Rectal smooth muscle tissue (tissue), 1 donor: Measurements from ENCODE around the gene NPAS3.

Source experiments
- H3K27ac ChIP-seq: one replicate; pipeline ENCODE4 v1.7.0; 2013; ENCODE audit warnings: low read depth, low read length, inconsistent platforms
- H3K27me3 ChIP-seq: one replicate; pipeline ENCODE4 v1.7.0; 2013; ENCODE audit warnings: low read length; ENCODE audit not compliant: control insufficient read depth, insufficient read depth
- H3K36me3 ChIP-seq: one replicate; pipeline ENCODE4 v1.7.0; 2013; ENCODE audit warnings: low read length; ENCODE audit not compliant: control insufficient read depth, insufficient read depth
- H3K4me1 ChIP-seq: one replicate; pipeline ENCODE4 v1.7.0; 2013; ENCODE audit warnings: low read length; ENCODE audit not compliant: control insufficient read depth, insufficient read depth
- H3K4me3 ChIP-seq: one replicate; pipeline ENCODE4 v1.7.0; 2013; ENCODE audit warnings: low read length
- H3K9ac ChIP-seq: one replicate; pipeline ENCODE4 v1.7.0; 2013; ENCODE audit warnings: low read length

NPAS3 gene

DNA sequence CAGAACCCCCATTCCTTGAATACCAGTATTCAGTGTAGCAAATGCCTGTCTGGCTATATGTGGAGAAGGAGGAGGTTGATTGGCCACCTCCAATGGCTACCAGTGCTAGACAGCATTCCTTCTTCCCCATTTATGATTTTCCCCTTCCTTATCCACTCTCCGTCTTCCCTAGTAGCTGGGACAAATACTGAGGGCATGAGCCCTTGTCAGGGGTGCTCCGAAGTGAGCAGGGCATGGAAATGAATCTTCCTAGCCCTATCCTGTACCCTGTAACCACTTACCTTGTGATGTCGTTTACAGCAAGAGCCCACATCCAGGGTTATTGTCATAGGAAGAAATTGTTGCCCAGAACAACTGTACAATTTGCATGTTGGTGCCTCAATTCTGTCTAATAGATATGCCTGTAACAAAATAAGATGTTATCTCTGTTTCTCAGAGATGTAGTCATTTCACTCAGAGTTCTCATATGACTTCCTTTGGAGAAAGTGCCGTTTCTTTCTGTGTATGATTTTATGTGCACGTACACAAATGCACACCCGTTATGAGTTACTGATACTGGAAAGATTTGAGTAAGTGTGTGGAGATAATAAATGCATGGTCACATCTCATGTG is 588.5 kb downstream of the NPAS3 start:
- Histone ChIP-seq H3K27me3 (no peaks in the 10 kb centered on the region), H3K36me3 (no peaks in the 10 kb centered on the region), H3K4me1 (no peaks in the 10 kb centered on the region), H3K9ac (no peak overlapping the region), H3K27ac (no peak overlapping the region), H3K4me3 (no peak overlapping the region)

DNA sequence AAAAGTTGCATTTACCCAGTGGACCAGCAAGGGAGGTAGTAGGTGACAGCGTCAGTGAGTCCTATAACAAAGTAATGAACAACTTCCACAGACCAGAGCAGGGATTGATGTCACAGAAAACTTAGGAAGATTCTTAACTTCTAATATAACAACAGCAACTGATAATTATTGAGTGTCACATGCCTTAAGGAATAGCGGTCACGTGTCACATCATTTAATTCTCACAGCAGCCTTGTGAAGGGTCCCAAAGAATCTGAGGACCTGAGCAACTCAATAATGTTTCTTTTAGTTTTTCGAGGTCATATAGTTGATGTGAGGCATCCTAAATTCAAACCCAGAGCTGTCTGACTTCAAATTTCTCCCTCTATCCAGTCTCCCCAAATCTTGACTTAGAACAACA is 590.0 kb downstream of the NPAS3 start:
- Histone ChIP-seq H3K4me3 (no peak overlapping the region), H3K27me3 (no peaks in the 10 kb centered on the region), H3K4me1 (no peaks in the 10 kb centered on the region), H3K27ac (no peak overlapping the region), H3K36me3 (no peaks in the 10 kb centered on the region), H3K9ac (no peak overlapping the region)

DNA sequence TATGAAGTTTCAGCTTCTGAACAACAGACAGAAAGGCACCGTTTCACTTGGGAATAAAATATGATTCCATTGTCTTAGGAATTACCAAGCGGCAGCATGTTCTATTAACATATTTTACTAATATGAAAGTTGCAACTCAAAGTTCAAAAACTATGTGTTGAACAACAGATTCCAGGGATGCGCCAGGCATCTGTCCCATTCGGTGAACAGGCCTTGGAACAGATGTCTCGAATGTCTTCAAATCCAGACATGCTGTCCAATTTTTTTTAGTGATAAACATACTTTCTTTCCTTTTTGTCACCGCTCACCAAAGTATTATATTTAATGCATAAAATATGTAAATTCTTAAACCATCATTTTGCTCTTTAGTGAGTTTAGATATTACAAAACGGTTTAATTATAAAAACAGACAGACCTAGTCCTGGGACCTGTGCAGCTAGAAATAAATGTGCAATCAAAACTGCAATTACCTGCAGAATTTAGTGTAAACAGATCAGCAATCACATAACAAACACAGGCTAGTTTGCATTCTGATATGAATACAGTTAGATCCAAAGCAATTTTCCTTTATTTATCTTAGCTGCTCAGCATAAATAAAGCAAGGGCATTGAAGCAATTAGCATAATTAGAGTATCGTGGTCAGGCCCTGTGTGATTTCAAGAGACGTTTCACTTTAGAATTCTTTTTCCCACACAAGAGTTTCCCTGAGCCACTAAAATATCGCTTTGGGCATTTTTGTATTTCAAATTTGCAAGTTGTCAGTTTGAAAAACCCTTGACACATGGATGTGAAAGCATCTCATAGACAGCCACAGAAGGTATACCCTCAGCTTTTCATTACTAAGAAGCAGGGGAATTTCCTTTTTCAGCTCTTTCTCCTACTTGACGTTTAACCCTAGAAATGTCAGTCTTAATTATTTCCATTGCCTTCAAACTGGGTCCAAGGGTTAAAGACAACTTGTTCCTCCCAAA is 591.4 kb downstream of the NPAS3 start:
- no peaks in the 10 kb centered on the region for H3K27me3 ChIP-seq
- no peaks in the 10 kb centered on the region for H3K36me3 ChIP-seq
- H3K9ac ChIP-seq = no peak overlapping the region
- no peaks in the 10 kb centered on the region for H3K4me1 ChIP-seq
- H3K27ac ChIP-seq = no peak overlapping the region
- no peak overlapping the region for H3K4me3 ChIP-seq

DNA sequence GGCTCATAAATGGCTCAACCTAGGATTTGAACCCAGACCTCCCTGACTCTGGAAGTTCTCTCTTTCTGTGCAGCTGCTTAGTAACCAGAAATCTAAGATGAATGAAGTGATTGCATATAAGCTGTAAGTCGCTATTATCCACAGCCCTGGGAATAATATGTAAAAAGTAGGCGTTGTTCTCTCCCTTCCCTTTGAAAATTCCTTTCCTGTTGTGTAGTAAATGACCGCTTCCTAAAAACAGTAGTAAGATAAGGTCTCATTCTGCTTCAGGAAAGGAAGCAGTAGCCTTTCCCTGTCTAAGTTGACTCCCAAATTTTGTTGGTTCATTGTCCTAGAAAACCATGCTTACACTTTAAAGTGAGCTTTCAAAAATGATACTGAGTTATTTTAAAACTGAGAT is 593.9 kb downstream of the NPAS3 start:
- H3K4me1 ChIP-seq = no peaks in the 10 kb centered on the region
- no peak overlapping the region for H3K9ac ChIP-seq
- no peaks in the 10 kb centered on the region for H3K27me3 ChIP-seq
- no peaks in the 10 kb centered on the region for H3K36me3 ChIP-seq
- H3K4me3 ChIP-seq = no peak overlapping the region
- no peak overlapping the region for H3K27ac ChIP-seq

DNA sequence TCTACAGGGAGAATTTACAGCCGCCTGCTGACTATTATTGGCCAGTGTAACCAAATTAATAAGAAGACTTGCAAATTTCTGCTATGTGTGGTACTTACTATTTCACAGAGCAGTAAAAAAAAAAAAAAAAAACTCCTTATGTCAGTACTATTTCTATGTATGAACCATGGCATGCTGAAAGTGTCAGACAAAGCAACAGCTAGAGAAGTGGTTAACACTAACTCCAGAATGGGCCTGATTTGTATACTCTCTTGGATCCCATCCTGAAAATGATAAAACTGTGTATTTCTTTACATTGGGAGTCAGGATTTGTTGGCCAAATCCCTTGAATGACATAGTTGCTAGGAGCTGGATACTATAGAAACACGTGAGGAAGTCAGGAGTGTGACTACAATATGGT is 595.4 kb downstream of the NPAS3 start:
- Histone ChIP-seq H3K27ac (no peak overlapping the region), H3K36me3 (no peaks in the 10 kb centered on the region)

DNA sequence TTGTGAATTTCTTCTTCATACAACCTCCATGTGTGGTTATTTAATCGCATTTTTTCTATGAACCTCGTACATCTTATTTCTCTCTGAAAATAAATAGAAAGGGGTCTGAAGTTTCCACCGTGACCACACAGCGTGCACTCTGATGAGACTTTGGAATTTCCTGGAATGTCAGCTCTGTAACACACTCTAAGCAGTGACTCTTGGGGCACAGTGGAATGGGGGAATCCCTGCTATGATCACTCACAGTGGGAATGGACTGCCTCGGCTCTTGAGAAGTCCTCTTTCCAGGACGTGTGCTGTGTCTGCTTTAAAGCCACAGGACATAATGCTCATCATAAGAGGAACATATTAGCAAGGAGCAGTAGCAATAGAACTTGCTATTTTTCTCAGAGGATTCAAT is 596.0 kb downstream of the NPAS3 start:
- Histone ChIP-seq H3K27me3 (no peaks in the 10 kb centered on the region), H3K36me3 (no peaks in the 10 kb centered on the region), H3K9ac (no peak overlapping the region), H3K27ac (no peak overlapping the region), H3K4me3 (no peak overlapping the region), H3K4me1 (no peaks in the 10 kb centered on the region)

More for the DNA sequence above, 595.4 kb downstream of the NPAS3 start:
- Histone ChIP-seq H3K9ac (no peak overlapping the region), H3K27me3 (no peaks in the 10 kb centered on the region), H3K4me3 (no peak overlapping the region), H3K4me1 (no peaks in the 10 kb centered on the region)

DNA sequence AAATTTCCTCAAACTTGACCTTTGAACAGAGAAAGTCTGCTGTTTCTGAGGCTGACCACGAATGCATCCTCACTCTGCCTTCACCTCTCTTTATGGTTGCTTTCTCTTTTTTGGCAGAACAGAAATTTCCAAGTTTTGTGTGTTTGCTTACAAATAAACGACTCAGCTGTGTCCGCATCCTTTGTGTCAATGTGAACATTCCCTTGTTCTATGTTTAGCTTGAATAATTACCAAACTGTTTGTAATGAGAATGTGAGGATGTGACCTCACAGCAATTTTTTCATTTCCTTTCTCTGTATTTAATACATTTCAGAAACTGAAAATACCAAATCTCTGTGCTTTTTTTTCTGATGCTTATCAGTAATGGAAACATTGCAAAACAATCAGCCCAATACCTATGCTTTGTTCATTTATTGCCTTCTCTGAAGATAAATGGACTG is 601.3 kb downstream of the NPAS3 start:
- no peaks in the 10 kb centered on the region for H3K4me1 ChIP-seq
- H3K36me3 ChIP-seq = no peaks in the 10 kb centered on the region
- no peaks in the 10 kb centered on the region for H3K27me3 ChIP-seq
- no peak overlapping the region for H3K27ac ChIP-seq
- no peak overlapping the region for H3K9ac ChIP-seq
- H3K4me3 ChIP-seq = no peak overlapping the region

DNA sequence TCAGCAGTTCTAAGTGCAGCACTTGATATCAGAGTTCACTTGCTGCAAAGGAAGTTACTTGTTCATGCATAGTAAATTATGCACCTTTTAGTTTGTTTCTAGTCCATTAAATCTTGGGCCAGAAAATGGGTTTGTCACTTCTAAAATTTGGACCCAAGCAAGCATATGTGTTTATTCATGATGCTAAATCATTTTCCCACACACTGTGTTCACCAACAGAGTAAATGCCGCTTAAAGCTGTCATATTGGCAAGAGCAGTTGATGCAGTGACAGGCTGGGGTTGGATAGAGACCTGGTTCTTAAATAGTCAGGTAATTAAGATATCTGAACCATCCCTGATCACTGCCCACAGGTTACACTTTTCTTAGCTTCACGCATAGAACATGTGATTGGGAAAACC is 602.5 kb downstream of the NPAS3 start:
- Histone ChIP-seq H3K9ac (no peak overlapping the region), H3K27me3 (no peaks in the 10 kb centered on the region), H3K4me1 (no peaks in the 10 kb centered on the region), H3K4me3 (no peak overlapping the region), H3K36me3 (no peaks in the 10 kb centered on the region), H3K27ac (no peak overlapping the region)

DNA sequence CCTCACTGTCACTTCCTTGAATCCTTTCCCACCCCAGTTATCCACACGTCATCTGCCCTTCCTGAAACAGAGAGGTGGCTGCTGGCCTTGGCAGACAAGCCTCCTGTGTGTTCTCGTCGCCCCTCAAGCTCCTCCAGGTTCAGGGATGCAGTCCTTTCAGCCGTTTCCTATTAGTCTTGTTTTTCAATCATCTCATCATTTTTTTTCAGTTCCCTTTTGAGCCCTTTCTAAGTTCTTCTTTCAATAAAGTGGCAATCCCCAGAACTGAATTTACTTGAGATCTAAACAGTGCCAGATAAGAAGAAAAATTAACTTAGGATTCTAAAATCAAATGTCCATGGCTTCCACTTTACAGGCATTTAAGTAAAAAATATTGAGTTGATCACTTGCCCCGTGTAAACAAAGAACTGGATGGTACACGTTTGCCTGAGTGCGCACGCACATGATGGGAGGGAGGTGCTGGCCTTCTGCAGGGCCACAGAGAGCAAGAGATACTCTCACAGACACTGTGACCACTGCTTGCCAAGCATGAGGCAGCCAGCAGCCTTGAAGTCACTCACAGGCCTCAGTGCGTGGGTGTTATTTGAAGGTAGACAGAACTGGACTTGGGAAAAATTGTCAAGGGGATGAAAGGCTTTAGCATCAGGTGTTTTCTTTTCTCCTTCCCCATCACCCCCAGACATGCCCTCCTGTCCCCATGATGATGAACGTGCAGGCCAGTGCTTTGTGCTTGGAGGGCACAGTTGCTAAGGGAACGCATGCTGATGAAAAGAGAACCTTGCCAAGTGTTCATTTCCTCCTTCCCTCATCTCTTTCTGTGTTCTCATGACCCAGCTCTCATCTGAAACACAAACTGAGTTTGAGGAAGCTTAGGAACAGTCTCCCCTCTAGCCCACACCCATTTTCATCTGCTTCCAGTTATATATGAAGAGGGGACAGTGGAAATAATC is 603.9 kb downstream of the NPAS3 start:
- H3K4me1 ChIP-seq = no peaks in the 10 kb centered on the region
- H3K9ac ChIP-seq = no peak overlapping the region
- H3K27me3 ChIP-seq = no peaks in the 10 kb centered on the region
- H3K36me3 ChIP-seq = no peaks in the 10 kb centered on the region
- H3K4me3 ChIP-seq = no peak overlapping the region
- no peak overlapping the region for H3K27ac ChIP-seq

DNA sequence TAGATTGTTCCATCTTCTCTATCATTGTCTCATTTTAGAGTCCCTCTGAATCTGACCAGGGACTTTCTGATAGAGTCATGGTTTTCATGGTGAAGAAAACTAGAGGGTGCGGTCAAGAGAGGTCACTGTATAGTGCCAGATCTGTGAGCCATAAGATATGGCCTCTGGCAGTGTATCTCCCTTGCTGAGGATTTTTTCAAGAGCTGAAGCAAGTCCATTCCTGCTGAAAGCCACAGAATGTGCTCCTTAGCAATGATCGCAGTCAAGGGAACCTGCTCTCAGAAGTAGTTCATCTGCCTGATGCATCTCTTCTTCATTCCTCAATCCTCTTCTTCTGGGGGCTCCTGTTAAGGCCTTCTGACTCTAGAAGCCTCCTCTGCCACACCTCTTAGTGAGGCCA is 607.0 kb downstream of the NPAS3 start:
- no peaks in the 10 kb centered on the region for H3K36me3 ChIP-seq
- H3K9ac ChIP-seq = no peak overlapping the region
- no peak overlapping the region for H3K27ac ChIP-seq
- no peak overlapping the region for H3K4me3 ChIP-seq
- H3K4me1 ChIP-seq = no peaks in the 10 kb centered on the region
- no peaks in the 10 kb centered on the region for H3K27me3 ChIP-seq

DNA sequence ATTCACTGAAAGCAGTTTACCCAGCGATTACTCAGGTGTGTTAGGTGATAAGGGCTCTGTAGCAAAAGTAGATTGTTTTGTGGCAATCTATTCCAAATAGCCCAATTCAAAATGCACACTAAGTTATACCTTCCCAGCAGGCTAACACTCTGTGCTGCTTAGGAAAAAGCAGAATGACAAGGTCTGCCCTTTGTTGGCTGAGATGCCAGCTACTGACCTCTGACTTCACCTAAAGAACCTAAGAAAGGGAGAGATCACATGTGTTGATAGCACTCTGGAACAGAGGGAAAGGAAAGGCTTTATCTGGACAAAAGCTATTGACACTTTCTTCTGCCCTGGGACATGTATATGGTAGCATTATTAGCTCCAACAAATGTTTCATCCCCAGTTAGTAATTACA is 609.9 kb downstream of the NPAS3 start:
- Histone ChIP-seq H3K36me3 (no peaks in the 10 kb centered on the region), H3K27me3 (no peaks in the 10 kb centered on the region), H3K9ac (no peak overlapping the region), H3K27ac (no peak overlapping the region), H3K4me3 (no peak overlapping the region), H3K4me1 (no peaks in the 10 kb centered on the region)

DNA sequence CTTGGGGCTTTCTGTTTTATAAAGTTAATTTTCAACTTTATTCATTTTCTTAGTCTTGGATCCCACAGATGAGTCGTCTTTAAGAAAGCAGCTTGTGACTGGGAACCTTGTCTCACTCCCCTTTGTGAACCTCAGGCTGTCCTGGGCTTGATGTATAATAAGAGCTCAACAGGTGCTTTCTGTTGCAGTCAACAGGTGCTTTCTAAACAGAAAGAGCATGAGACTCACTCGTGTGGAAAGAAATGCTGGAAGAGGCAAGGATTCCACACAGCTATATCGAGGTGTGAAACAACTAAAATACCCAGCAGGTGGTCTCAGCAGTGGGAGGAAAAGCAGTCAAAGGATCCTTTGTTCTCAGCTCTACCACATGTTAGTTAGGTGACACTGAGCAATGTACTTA is 613.3 kb downstream of the NPAS3 start:
- no peaks in the 10 kb centered on the region for H3K4me1 ChIP-seq
- no peak overlapping the region for H3K27ac ChIP-seq
- no peak overlapping the region for H3K9ac ChIP-seq
- H3K36me3 ChIP-seq = no peaks in the 10 kb centered on the region
- H3K27me3 ChIP-seq = no peaks in the 10 kb centered on the region
- no peak overlapping the region for H3K4me3 ChIP-seq
